ENCODE results near the gene CLEC4G. TPM values are rescaled to one million over a fixed set of nuclear protein-coding genes. Genes with fewer than 3 reads are reported as not detected.

CLEC4G gene
- total and polyA plus RNA-seq, 4 donors: 0.31 to 0.96 (median 0.43) TPM; not detected in 1

DNA sequence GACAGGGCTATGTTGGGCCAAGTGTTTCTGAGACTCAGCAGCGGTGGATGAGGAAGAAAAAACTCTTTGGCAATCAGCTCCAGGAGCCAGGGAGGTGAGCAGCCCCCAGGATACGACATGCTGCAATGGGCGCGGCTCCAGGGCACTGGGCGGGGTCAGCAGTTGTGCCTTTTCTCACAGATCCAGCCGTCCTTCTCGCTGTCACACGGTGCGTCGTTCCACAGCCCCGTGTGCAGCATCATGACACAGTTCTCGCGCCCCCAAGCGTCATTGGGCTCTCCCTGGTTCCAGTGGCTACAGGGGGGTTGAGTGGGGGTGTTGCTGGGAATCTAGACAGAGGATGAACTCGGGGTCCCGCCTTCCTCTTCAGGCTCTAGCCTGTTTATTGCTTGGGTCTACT lies 2.7 kb downstream of the CLEC4G start:
- TF ChIP-seq, protein P1, sequence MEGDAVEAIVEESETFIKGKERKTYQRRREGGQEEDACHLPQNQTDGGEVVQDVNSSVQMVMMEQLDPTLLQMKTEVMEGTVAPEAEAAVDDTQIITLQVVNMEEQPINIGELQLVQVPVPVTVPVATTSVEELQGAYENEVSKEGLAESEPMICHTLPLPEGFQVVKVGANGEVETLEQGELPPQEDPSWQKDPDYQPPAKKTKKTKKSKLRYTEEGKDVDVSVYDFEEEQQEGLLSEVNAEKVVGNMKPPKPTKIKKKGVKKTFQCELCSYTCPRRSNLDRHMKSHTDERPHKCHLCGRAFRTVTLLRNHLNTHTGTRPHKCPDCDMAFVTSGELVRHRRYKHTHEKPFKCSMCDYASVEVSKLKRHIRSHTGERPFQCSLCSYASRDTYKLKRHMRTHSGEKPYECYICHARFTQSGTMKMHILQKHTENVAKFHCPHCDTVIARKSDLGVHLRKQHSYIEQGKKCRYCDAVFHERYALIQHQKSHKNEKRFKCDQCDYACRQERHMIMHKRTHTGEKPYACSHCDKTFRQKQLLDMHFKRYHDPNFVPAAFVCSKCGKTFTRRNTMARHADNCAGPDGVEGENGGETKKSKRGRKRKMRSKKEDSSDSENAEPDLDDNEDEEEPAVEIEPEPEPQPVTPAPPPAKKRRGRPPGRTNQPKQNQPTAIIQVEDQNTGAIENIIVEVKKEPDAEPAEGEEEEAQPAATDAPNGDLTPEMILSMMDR (IDR thresholded peaks at IDR 0.05; ENCODE audit: control extremely low read depth, extremely low read depth): no peak
- Histone ChIP-seq H3K27ac (ENCODE audit: low read depth in 1 of 2, low read length in 1 of 2) (no peak overlapping the region), H3K9me3 (ENCODE audit: control insufficient read depth in 4 of 4, insufficient read depth in 3 of 4, low read length in 3 of 4) (peaks cover 0 to 2% (median 0%) of the 10 kb centered on the region in 4 donors), H3K4me3 (no peak overlapping the region), H3K36me3 (ENCODE audit: control insufficient read depth in 4 of 4, insufficient read depth in 4 of 4, low read length in 4 of 4) (no peaks in the 10 kb centered on the region), H3K27me3 (ENCODE audit: control insufficient read depth in 3 of 3, insufficient read depth in 3 of 3, low read length in 2 of 3) (peaks cover 0 to 45% (median 27%) of the 10 kb centered on the region in 3 donors), H3K4me1 (ENCODE audit: control insufficient read depth in 5 of 5, insufficient read depth in 5 of 5, low read length in 5 of 5) (peaks cover 0 to 8% (median 0%) of the 10 kb centered on the region in 5 donors), H3K9ac (ENCODE audit: insufficient read depth in 1 of 2, low read length in 2 of 2) (no peak overlapping the region)
- DNase-seq (no peak), ATAC-seq (ENCODE audit: insufficient read depth, low FRiP score) (no peak)
- 16 to 19% methylated on average over 16 of the region's 16 CpGs for WGBS, 2 donors

DNA sequence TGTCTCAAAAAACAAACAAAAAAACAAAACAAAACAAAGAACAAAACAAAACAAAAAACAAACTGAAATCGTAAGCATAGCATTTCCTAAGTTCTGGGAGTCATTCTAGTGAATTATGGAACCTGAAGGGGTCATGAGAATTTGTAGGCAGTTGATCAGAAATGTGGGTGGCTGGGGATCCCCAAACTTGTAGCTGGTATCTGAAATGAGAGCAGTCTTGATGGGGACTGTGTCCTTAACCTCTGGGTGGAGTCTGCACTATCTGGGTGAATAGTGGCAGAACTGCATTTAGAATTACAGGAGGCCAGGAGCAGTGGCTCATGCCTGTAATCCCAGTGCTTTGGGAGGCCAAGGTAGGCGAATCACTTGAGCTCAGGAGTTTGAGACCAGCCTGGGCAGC lies 6.1 kb downstream of the CLEC4G start:
- H3K36me3 ChIP-seq (ENCODE audit: control insufficient read depth in 4 of 4, insufficient read depth in 4 of 4, low read length in 4 of 4): no peaks in the 10 kb centered on the region
- peaks cover 0 to 8% (median 0%) of the 10 kb centered on the region in 5 donors for H3K4me1 ChIP-seq (ENCODE audit: control insufficient read depth in 5 of 5, insufficient read depth in 5 of 5, low read length in 5 of 5)
- DNase-seq: no peak
- no peaks in the 10 kb centered on the region for H3K9me3 ChIP-seq (ENCODE audit: control insufficient read depth in 4 of 4, insufficient read depth in 3 of 4, low read length in 3 of 4)
- H3K4me3 ChIP-seq: no peak overlapping the region
- H3K9ac ChIP-seq (ENCODE audit: insufficient read depth in 1 of 2, low read length in 2 of 2): no peak overlapping the region
- no peak for ATAC-seq (ENCODE audit: insufficient read depth, low FRiP score)
- TF ChIP-seq, protein P1 (IDR thresholded peaks at IDR 0.05; ENCODE audit: control extremely low read depth, extremely low read depth): no peak
- no peak overlapping the region for H3K27ac ChIP-seq (ENCODE audit: low read depth in 1 of 2, low read length in 1 of 2)
- H3K27me3 ChIP-seq (ENCODE audit: control insufficient read depth in 3 of 3, insufficient read depth in 3 of 3, low read length in 2 of 3): peaks cover 0 to 31% (median 15%) of the 10 kb centered on the region in 3 donors
- WGBS, 2 donors: 81 to 91% methylated on average over 2 of the region's 2 CpGs

DNA sequence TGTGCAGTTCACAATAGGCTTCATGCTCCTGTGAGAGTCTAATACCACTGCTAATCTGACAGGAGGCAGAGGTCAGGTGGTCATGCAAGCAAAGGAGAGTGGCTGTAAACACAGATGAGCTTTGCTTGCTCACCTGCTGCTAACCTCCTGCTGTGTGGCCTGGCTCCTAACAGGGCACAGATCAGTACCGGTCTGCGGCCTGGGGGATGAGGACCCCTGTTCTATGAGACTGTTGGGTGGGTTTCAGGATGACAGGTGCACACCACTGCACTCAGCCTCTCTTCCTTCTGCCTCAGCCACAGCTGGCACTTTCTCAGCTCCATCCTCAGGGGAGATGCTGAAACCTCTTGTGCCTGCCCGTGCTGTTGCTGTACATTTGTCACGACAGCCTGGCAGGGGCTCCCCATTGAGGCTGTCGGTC lies 9.7 kb downstream of the CLEC4G start:
- Histone ChIP-seq H3K4me1 (ENCODE audit: control insufficient read depth in 5 of 5, insufficient read depth in 5 of 5, low read length in 5 of 5) (no peaks in the 10 kb centered on the region), H3K27ac (ENCODE audit: low read depth in 1 of 2, low read length in 1 of 2) (no peak overlapping the region), H3K4me3 (no peak overlapping the region), H3K36me3 (ENCODE audit: control insufficient read depth in 4 of 4, insufficient read depth in 4 of 4, low read length in 4 of 4) (no peaks in the 10 kb centered on the region), H3K9ac (ENCODE audit: insufficient read depth in 1 of 2, low read length in 2 of 2) (no peak overlapping the region), H3K27me3 (ENCODE audit: control insufficient read depth in 3 of 3, insufficient read depth in 3 of 3, low read length in 2 of 3) (peaks cover 0 to 3% (median 0%) of the 10 kb centered on the region in 3 donors), H3K9me3 (ENCODE audit: control insufficient read depth in 4 of 4, insufficient read depth in 3 of 4, low read length in 3 of 4) (no peaks in the 10 kb centered on the region)
- DNase-seq: no peak
- TF ChIP-seq, protein P1 (IDR thresholded peaks at IDR 0.05; ENCODE audit: control extremely low read depth, extremely low read depth): no peak
- WGBS, 2 donors: 70 to 79% methylated on average over 5 of the region's 5 CpGs
- ATAC-seq (ENCODE audit: insufficient read depth, low FRiP score): no peak

DNA sequence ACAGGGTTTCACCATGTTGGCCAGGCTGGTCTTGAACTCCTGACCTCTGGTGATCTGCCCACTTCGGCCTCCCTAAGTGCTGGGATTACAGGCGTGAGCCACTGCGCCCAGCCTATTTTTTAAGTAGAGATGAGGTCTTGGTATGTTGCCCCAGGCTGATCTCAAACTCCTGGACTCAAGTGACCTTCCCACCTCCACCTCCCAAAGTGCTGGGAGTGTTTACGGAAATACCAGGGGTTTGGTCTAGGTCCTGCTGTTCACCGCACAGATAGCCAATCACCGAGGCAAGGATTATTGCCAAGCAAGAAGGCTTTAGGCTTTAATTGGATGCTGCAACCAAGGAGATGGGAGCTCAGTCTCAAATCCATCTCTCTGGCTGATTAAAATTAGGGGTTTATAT lies 11.6 kb downstream of the CLEC4G start:
- Histone ChIP-seq H3K27me3 (ENCODE audit: control insufficient read depth in 3 of 3, insufficient read depth in 3 of 3, low read length in 2 of 3) (no peaks in the 10 kb centered on the region), H3K4me1 (ENCODE audit: control insufficient read depth in 5 of 5, insufficient read depth in 5 of 5, low read length in 5 of 5) (no peaks in the 10 kb centered on the region), H3K9ac (ENCODE audit: insufficient read depth in 1 of 2, low read length in 2 of 2) (no peak overlapping the region), H3K4me3 (no peak overlapping the region), H3K9me3 (ENCODE audit: control insufficient read depth in 4 of 4, insufficient read depth in 3 of 4, low read length in 3 of 4) (peaks cover 0 to 4% (median 0%) of the 10 kb centered on the region in 4 donors), H3K27ac (ENCODE audit: low read depth in 1 of 2, low read length in 1 of 2) (no peak overlapping the region), H3K36me3 (ENCODE audit: control insufficient read depth in 4 of 4, insufficient read depth in 4 of 4, low read length in 4 of 4) (no peaks in the 10 kb centered on the region)
- DNase-seq: no peak
- ATAC-seq (ENCODE audit: insufficient read depth, low FRiP score): no peak
- TF ChIP-seq, protein P1 (IDR thresholded peaks at IDR 0.05; ENCODE audit: control extremely low read depth, extremely low read depth): no peak
- 84 to 92% methylated on average over 6 of the region's 6 CpGs for WGBS, 2 donors

All from lung (tissue), 12 donors.